ENCODE data around the gene GNL2. TPM values are rescaled to one million over a fixed set of nuclear protein-coding genes. Genes with fewer than 3 reads are reported as not detected.

GNL2 gene
- total RNA-seq (26.4 and 38.6 TPM in 2 replicates), polyA plus RNA-seq (55.9 and 78.3 TPM in 2 replicates)

- DNase-seq (ENCODE audit: low read depth in 1 of 2, low spot score in 1 of 2): peak; percentile 97 to 99
- peak within 1 kb of the TSS; percentile 83 for H3K27ac ChIP-seq
- H3K27me3 ChIP-seq: peaks cover 25% of the 10 kb centered on the region
- H3K4me3 ChIP-seq: peak within 1 kb of the TSS; percentile 62
- no peak for TF ChIP-seq CTCF (IDR thresholded peaks at IDR 0.05; ENCODE audit: low read depth, low read length)
- peaks cover 15% of the 10 kb centered on the region for H3K36me3 ChIP-seq
- no peaks in the 10 kb centered on the region for H3K9me3 ChIP-seq (ENCODE audit: low read depth)
- peaks cover 5% of the 10 kb centered on the region for H3K4me1 ChIP-seq (ENCODE audit: low read depth)
Measured at GRCh38 chr1:37595440-37596181, at the start of gene GNL2. GNL2 (minus strand) TSS chr1:37595937; CDS start chr1:37595822, 115 bp downstream.

GRCh38 chr1:37641059-37641458, 45.3 kb upstream of the GNL2 start:
- Histone ChIP-seq H3K9me3 (ENCODE audit: low read depth) (no peaks in the 10 kb centered on the region), H3K36me3 (no peaks in the 10 kb centered on the region), H3K4me1 (ENCODE audit: low read depth) (no peaks in the 10 kb centered on the region), H3K27me3 (peaks cover 100% of the 10 kb centered on the region), H3K27ac (no peak overlapping the region), H3K4me3 (no peak overlapping the region)
- DNase-seq (ENCODE audit: low read depth in 1 of 2, low spot score in 1 of 2): no peak
- no peak for TF ChIP-seq CTCF (IDR thresholded peaks at IDR 0.05; ENCODE audit: low read depth, low read length)

GRCh38 chr1:37636435-37636834, 40.7 kb upstream of the GNL2 start:
- no peak for TF ChIP-seq CTCF (IDR thresholded peaks at IDR 0.05; ENCODE audit: low read depth, low read length)
- Histone ChIP-seq H3K27ac (no peak overlapping the region), H3K4me3 (no peak overlapping the region), H3K36me3 (no peaks in the 10 kb centered on the region), H3K9me3 (ENCODE audit: low read depth) (no peaks in the 10 kb centered on the region), H3K4me1 (ENCODE audit: low read depth) (no peaks in the 10 kb centered on the region), H3K27me3 (peaks cover 100% of the 10 kb centered on the region)
- no peak for DNase-seq (ENCODE audit: low read depth in 1 of 2, low spot score in 1 of 2)

GRCh38 chr1:37634992-37635902, 39.5 kb upstream of the GNL2 start:
- Histone ChIP-seq H3K36me3 (no peaks in the 10 kb centered on the region), H3K27ac (no peak overlapping the region), H3K4me1 (ENCODE audit: low read depth) (no peaks in the 10 kb centered on the region), H3K27me3 (peaks cover 100% of the 10 kb centered on the region), H3K4me3 (peak overlapping the region; percentile 13), H3K9me3 (ENCODE audit: low read depth) (no peaks in the 10 kb centered on the region)
- TF ChIP-seq CTCF (IDR thresholded peaks at IDR 0.05; ENCODE audit: low read depth, low read length): no peak
- DNase-seq (ENCODE audit: low read depth in 1 of 2, low spot score in 1 of 2): no peak

GRCh38 chr1:37634244-37634991, 38.7 kb upstream of the GNL2 start, which contains the start of gene RSPO1:
RSPO1 (minus strand) TSS chr1:37634892; CDS start chr1:37629661, 5,231 bp downstream.
- Histone ChIP-seq H3K9me3 (ENCODE audit: low read depth) (no peaks in the 10 kb centered on the region), H3K4me1 (ENCODE audit: low read depth) (no peaks in the 10 kb centered on the region), H3K27ac (no peak within 1 kb of the TSS), H3K27me3 (peaks cover 100% of the 10 kb centered on the region), H3K4me3 (peak within 1 kb of the TSS; percentile 13), H3K36me3 (no peaks in the 10 kb centered on the region)
- no peak for TF ChIP-seq CTCF (IDR thresholded peaks at IDR 0.05; ENCODE audit: low read depth, low read length)
- DNase-seq (ENCODE audit: low read depth in 1 of 2, low spot score in 1 of 2): peak; percentile 23 to 50

Measured in cardiac muscle cell (in vitro differentiated cells and primary cell).